Transverse colon (tissue), 1 donor: ENCODE data around the gene MYH16.
"Not testable (repeated sequence)": the region's sequence is repeated elsewhere in the genome, so short reads cannot be mapped to it uniquely, and the experiment has no call there.

Source experiments
- EP300 ChIP-seq: sonication (generic); formaldehyde crosslinking; IDR thresholded peaks from one replicate; pipeline ENCODE4 v1.6.1; 2017; ENCODE audit warnings: antibody characterized with exemption, low read depth
- POLR2A ChIP-seq: fragments of 450-650 bp; IDR thresholded peaks from one replicate; pipeline ENCODE4 v1.6.1; 2016; ENCODE audit warnings: antibody characterized with exemption, mild to moderate bottlenecking, moderate library complexity

DNA sequence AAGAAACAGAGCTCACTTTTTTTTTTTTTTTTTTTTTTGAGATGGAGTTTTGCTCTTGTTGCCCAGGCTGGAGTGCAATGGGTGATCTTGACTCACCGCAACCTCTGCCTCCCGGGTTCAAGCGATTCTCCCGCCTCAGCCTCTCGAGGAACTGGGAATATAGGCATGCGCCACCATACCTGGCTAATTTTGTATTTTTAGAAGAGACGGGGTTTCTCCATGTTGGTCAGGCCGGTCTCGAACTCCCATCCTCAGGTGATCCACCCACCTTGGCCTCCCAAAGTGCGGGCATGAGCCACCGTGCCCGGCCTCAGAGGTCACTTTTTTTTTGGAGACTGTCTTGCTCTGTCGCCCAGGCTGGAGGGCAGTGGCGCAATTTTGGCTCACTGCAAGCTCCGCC lies 85.9 kb downstream of the MYH16 start:
- not testable (repeated sequence) for TF ChIP-seq EP300, POLR2A
